Putamen (tissue), 1 donor: ENCODE results near the gene KCNC4.

Source experiments
- DNase-seq: peaks from one replicate; pipeline ENCODE4 v3.0.0-alpha.2; 2016; ENCODE audit warnings: low spot score

Gene KCNC4

GRCh38 chr1:110230381-110231199 lies 20.5 kb downstream of the KCNC4 start:
- no peak for DNase-seq

GRCh38 chr1:110233861-110234260 lies 23.7 kb downstream of the KCNC4 start:
- DNase-seq, result no peak

GRCh38 chr1:110234691-110235090 lies 24.6 kb downstream of the KCNC4 start:
- DNase-seq, result no peak

- no peak for DNase-seq
Observed at GRCh38 chr1:110235181-110235833, 25.2 kb downstream of the KCNC4 start.

- no peak for DNase-seq
Observed at GRCh38 chr1:110235834-110236682, 25.9 kb downstream of the KCNC4 start.

- DNase-seq, result peak; percentile 53
Observed at GRCh38 chr1:110237386-110238152, 27.5 kb downstream of the KCNC4 start.

- no peak for DNase-seq
Observed at GRCh38 chr1:110239441-110240430, 29.6 kb downstream of the KCNC4 start.

- no peak for DNase-seq
Observed at GRCh38 chr1:110240476-110241210, 30.5 kb downstream of the KCNC4 start.

GRCh38 chr1:110241516-110241915 lies 31.4 kb downstream of the KCNC4 start:
- no peak for DNase-seq

GRCh38 chr1:110242062-110242461 lies 31.9 kb downstream of the KCNC4 start:
- DNase-seq, result no peak

- no peak for DNase-seq
Observed at GRCh38 chr1:110242731-110243130, 32.6 kb downstream of the KCNC4 start.

- DNase-seq, result no peak
Observed at GRCh38 chr1:110243146-110243545, 33.0 kb downstream of the KCNC4 start.

- DNase-seq, result no peak
Observed at GRCh38 chr1:110243574-110243973, 33.5 kb downstream of the KCNC4 start.

GRCh38 chr1:110245876-110246620 lies 35.9 kb downstream of the KCNC4 start:
- DNase-seq, result no peak

GRCh38 chr1:110248746-110249145 lies 38.6 kb downstream of the KCNC4 start:
- DNase-seq, result no peak

GRCh38 chr1:110249256-110249655 lies 39.1 kb downstream of the KCNC4 start:
- no peak for DNase-seq

- no peak for DNase-seq
Observed at GRCh38 chr1:110250008-110250407, 39.9 kb downstream of the KCNC4 start.

GRCh38 chr1:110250749-110251148 lies 40.6 kb downstream of the KCNC4 start:
- DNase-seq, result no peak

- DNase-seq, result no peak
Observed at GRCh38 chr1:110253213-110253612, 43.1 kb downstream of the KCNC4 start.
